ENCODE data around the gene MTA3. TPM values are rescaled to one million over a fixed set of nuclear protein-coding genes. Genes with fewer than 3 reads are reported as not detected.
A peak's percentile ranks its signal among the peaks of the same experiment; 100 is the strongest.

The MTA3 gene
- total and polyA plus RNA-seq, 9 of the 15 experiments (the other 6 are each of a cell fraction or from before 2014, with no cell fraction given): 12.4 to 39.6 (median 23.5) TPM

GRCh38 chr2:42569116-42569711, 782 bp downstream of the MTA3 start (continued):
- no peak for TF ChIP-seq KLF6 (CRISPR knock-in tag; IDR thresholded peaks at IDR 0.05; ENCODE audit: borderline replicate concordance)
- TF ChIP-seq THRB (CRISPR knock-in tag; conservative IDR thresholded peaks at IDR 0.05): no peak
- TF ChIP-seq KLF1 (tag; IDR thresholded peaks at IDR 0.05): no peak

- ChIA-PET POLR2A (interaction anchor here (0.9 kb wide), 1 partner anchor 81 kb away, joined by 3 read pairs; no protein-coding TSS in a partner anchor), CTCF (ENCODE audit: low intra/inter-chr PET ratio) (no interaction called here)
- H3K4me1 ChIP-seq (replicated peaks in 1 of 2; ENCODE audit: control insufficient read depth in 2 of 2, insufficient read depth in 2 of 2, low read length in 2 of 2): peaks cover 6 to 7% of the 10 kb centered on the region in 2 experiments; a peak in 2 of 5 replicates
- H3K9ac ChIP-seq (ENCODE audit: insufficient read depth in 1 of 2, low read depth in 2 of 2, low read length in 2 of 2): peak overlapping the region in 1 of 2 experiments; percentile 63; a peak in 2 of 4 replicates
- peaks cover 14% of the 10 kb centered on the region for H3K79me2 ChIP-seq (ENCODE audit: control insufficient read depth, insufficient read depth, low read length)
- no peak overlapping the region; the same call in 2 of the 3 replicates for H3K27ac ChIP-seq (ENCODE audit: extremely low read depth, low read depth, low read length)
- peaks cover 3% of the 10 kb centered on the region; the same call in 1 of the 3 replicates for H3K36me3 ChIP-seq (ENCODE audit: control insufficient read depth, insufficient read depth, low read length)
- BruUV-seq (replicated peaks): no TSS peak
- H3K4me2 ChIP-seq (ENCODE audit: insufficient read depth, low read length): peak overlapping the region; percentile 83
- H4K20me1 ChIP-seq (replicated peaks; ENCODE audit: control insufficient read depth, insufficient read depth, low read length): no peaks in the 10 kb centered on the region
- in situ Hi-C loops (cut with MboI): no loop called here
- H2AFZ ChIP-seq (ENCODE audit: low read depth, low read length): no peak overlapping the region
- H3K27me3 ChIP-seq (ENCODE audit: control insufficient read depth in 2 of 2, insufficient read depth in 2 of 2, low read length in 2 of 2): no peaks in the 10 kb centered on the region
- FAIRE-seq (no peak), ATAC-seq (no peak), DNase-seq (ENCODE audit: extremely low read depth in 1 of 4, low spot score in 3 of 4) (peak in 1 of 4 experiments; percentile 9)
- no peaks in the 10 kb centered on the region for H3K9me3 ChIP-seq (replicated peaks; ENCODE audit: control insufficient read depth, insufficient read depth, low read depth, low read length)
- WGBS (ENCODE audit: insufficient coverage, low coverage, missing lambda C conversion rate): 36% methylated on average over 3 of the region's 4 CpGs
- intact Hi-C loops (cut with micrococcal nuclease): no loop called here
- no peaks in the 10 kb centered on the region for H3K9me1 ChIP-seq (ENCODE audit: control insufficient read depth, insufficient read depth, low read length)
- TF ChIP-seq TEAD4 (IDR thresholded peaks at IDR 0.05; ENCODE audit: low read length) (no peak), TEAD4 (CRISPR knock-in tag; IDR thresholded peaks at IDR 0.05; ENCODE audit: borderline replicate concordance) (no peak), ZFPM2 (CRISPR knock-in tag; IDR thresholded peaks at IDR 0.05) (no peak), E4F1 (CRISPR knock-in tag; IDR thresholded peaks at IDR 0.05; ENCODE audit: borderline replicate concordance) (no peak), FOXA1 (IDR thresholded peaks at IDR 0.05; ENCODE audit: borderline replicate concordance) (no peak), PTRF (tag; IDR thresholded peaks at IDR 0.05) (no peak), SNRNP70 (optimal IDR thresholded peaks at IDR 0.05; ENCODE audit: low read depth, low read length) (no peak), ZNF551 (CRISPR knock-in tag; IDR thresholded peaks at IDR 0.05) (no peak), ERF (CRISPR knock-in tag; IDR thresholded peaks at IDR 0.05) (no peak), ZNF449 (CRISPR knock-in tag; IDR thresholded peaks at IDR 0.05) (no peak)
- H3K4me3 ChIP-seq: peak overlapping the region; percentile 70
Measured at GRCh38 chr2:42569883-42570282, 1.5 kb downstream of the MTA3 start.

Measured in K562 (cell line).